ENCODE results near the gene ATRNL1.

DNA sequence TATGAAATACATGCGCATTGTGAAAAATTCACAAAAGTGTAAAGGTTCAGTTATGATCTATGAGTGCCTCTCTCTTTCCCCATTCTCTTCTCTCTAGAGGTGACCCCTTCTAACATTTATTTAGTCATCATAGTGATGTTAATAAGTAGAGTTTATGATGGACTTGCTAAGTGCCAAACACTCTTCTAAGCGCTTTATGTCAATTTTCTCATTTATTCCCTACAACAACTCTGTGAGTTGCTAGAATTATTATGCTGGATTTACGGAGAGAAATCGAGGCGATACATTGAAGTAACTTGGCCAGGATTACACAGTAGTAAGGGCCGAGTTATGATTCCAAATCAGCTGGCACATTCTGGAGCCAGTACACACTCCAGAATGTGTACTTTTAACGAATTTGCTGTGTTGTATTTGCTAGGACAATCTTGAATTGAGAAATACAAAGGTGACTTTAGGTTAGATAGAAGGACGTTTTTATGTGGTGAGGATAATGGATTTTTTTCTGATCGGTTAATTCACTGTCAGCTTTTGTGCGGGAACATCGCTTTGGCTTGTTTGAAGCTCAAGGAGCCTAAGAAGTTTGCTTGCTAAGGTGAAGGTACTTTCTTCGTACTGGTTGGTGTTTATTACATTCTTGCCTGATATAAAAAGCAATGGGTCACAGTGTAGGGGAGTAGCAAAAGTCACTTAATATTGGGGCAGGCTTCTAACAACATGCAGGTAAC is 1.4 kb downstream of the ATRNL1 start:
- TF ChIP-seq, protein P1, sequence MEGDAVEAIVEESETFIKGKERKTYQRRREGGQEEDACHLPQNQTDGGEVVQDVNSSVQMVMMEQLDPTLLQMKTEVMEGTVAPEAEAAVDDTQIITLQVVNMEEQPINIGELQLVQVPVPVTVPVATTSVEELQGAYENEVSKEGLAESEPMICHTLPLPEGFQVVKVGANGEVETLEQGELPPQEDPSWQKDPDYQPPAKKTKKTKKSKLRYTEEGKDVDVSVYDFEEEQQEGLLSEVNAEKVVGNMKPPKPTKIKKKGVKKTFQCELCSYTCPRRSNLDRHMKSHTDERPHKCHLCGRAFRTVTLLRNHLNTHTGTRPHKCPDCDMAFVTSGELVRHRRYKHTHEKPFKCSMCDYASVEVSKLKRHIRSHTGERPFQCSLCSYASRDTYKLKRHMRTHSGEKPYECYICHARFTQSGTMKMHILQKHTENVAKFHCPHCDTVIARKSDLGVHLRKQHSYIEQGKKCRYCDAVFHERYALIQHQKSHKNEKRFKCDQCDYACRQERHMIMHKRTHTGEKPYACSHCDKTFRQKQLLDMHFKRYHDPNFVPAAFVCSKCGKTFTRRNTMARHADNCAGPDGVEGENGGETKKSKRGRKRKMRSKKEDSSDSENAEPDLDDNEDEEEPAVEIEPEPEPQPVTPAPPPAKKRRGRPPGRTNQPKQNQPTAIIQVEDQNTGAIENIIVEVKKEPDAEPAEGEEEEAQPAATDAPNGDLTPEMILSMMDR (IDR thresholded peaks at IDR 0.05) = no peak
- TF ChIP-seq POLR2AphosphoS5 (IDR thresholded peaks at IDR 0.05) (no peak), POLR2A (IDR thresholded peaks at IDR 0.05) (no peak), EP300 (IDR thresholded peaks at IDR 0.05; ENCODE audit: low read depth) (no peak)
